ENCODE results near the gene PSMD14.
"Not testable (repeated sequence)": the region's sequence is repeated elsewhere in the genome, so short reads cannot be mapped to it uniquely, and the experiment has no call there.

Gene PSMD14

GRCh38 chr2:161337247-161337646, 29.0 kb downstream of the PSMD14 start:
- DNase-seq = no peak

DNA sequence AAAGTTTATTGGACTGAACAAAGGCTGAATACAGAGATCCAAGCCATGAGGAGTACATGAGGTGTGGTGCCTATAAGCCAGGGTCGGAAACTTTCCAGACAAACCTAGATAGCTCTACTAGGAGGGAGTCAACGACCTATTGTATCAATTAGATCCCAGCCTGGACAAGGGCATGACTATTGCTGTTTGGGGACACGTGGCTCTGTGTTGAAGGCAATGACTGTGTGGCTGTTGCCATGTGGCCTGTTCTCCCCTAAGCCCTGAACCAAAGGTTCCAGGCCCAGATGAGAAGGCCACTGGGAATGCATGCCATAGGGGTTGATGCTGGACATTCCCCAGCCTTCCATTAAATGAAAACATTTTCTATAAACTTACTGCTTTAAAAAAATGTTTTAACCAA, 31.3 kb downstream of the PSMD14 start:
- DNase-seq = not testable (repeated sequence)

DNA sequence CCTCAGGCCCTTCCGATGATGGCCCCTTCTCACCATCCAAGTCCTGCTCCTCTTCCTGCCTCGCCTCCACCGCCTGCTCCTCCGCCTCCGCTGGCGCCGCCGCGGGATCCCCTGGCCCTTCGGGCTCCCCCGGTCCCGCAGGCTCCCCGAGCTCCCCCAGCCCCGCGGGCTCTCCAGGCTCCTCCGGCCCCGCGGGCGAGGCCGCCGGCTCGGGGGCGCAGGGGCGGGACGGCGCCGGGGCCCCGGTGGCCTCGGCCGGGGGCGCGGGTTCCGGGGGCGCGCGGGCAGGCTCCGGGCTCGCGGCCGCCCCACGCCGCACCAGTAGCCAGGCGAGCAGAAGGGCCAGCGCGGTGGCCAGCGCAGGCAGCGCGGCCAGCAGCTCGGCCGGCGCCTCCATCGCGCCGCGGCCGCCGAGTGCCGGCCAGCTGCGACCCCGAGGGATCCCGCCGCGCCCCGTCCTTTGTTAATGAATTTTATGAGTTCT, 32.7 kb downstream of the PSMD14 start:
- not testable (repeated sequence) for DNase-seq

- DNase-seq = no peak
These were observed 35.0 kb downstream of the PSMD14 start for GRCh38 chr2:161343235-161343634.

- no peak for DNase-seq
These were observed 36.5 kb downstream of the PSMD14 start for GRCh38 chr2:161344692-161345091.

DNA sequence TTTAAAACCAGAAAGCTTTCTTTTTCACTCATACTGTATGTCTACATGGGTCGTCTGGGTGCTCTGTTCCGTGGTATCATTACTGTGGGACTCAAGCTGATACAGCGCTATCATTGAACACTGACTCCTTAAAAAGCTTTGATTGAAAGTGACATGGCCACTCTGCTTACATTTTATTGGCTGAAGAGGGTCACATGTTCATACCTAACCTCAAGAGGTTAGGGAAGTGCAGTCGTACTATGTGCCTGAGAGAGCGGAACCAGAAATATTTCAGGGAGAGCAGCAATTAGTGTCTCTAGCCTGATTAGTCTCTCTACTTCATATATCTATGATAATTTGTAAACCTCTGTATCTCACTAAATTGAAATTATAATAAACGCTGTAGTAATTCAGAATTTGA, 43.5 kb downstream of the PSMD14 start:
- no peak for DNase-seq

DNA sequence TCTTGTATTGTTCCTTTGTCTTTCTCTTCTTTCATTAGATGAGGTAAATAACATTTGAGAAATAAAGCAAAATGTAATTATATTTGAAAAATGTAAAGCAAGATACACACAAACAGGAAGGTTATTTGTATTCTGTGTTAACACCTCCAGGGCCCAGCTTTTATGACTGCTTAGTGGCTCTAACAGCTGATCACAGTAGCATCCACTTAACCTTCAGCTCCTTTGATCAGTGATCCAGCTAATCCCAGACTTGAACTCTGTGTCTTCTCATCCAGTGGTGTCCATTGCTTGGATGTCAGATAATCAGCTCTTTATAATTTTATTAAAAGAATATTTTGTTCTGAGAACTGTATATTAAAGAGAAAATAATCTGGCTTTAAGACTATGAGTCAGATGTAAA, 44.5 kb downstream of the PSMD14 start:
- DNase-seq = no peak

GRCh38 chr2:161353543-161353942, 45.3 kb downstream of the PSMD14 start:
- DNase-seq = no peak

GRCh38 chr2:161354106-161354505, 45.9 kb downstream of the PSMD14 start:
- no peak for DNase-seq

- DNase-seq = no peak
These were observed 46.9 kb downstream of the PSMD14 start for GRCh38 chr2:161355106-161355505.

- DNase-seq = no peak
These were observed 47.8 kb downstream of the PSMD14 start for GRCh38 chr2:161355983-161356382.

DNA sequence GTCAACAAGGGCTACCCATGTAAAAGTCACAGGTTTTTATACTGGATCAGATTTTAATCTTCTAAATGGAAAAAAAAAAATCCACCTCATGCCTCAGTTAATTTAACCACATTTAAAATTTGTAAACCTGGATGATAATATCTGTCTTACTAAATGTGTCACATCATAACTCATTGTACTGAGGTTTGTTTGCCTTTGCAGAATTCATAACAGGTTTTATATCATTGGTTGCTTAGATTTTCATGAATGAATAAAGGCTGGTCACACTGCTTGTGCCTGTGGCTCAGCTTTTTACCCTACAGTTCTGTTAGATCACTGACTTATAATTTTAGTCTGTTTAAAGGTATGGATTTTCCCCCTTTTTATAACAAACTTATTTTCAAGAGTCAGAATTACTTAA, 48.9 kb downstream of the PSMD14 start:
- DNase-seq = no peak

GRCh38 chr2:161358838-161359237, 50.6 kb downstream of the PSMD14 start:
- DNase-seq = no peak

DNA sequence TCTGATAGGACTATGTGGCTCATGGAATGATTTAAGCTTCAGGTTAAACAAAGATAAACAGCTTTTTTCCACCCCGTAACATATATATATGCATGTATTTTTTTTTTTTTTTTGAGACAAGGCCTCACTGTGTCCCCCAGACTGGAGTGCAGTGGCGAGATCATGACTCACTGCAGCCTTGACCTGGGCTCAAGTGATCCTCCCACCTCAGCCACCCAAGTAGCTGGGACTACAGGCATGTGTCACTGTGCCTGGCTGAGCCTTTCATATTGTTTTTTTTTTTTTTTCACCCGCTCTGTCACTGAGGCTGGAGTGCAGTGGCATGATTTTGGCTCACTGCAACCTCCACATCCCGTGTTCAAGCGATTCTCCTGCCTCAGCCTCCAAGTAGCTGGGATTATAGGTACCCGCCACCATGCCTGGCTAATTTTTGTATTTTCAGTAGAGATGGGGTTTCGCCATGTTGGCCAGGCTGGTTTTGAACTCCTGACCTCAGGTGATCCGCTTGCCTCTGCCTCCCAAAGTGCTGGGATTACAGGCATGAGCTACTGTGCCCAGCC, 52.0 kb downstream of the PSMD14 start:
- not testable (repeated sequence) for DNase-seq

DNA sequence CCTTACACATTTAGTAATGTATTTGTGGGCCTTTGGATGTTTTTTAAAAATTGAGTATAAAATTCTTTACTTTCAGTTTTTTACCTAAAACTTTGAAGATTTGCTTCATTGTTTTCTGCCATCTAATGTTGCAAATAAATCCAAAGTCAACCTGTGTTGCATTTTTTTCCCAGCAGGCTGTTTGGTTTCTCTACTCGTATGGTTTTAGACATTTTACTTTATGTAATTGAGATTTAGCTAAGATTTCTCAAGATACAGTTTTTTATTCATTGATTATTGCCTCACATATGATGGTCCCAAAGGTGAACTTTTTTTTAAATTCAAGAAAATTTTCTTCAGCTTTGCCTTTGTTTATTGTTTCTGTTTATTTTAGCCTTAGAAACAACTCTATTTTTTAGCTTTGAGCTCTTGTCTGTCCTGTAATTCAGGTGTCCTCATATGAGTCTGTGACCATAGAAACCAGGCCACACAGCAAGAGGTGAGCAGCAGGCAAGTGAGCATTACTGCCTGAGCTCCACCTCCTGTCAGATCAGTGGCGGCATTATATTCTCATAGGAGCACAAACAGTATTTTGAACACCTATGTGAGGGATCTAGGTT, 54.4 kb downstream of the PSMD14 start:
- no peak for DNase-seq

DNA sequence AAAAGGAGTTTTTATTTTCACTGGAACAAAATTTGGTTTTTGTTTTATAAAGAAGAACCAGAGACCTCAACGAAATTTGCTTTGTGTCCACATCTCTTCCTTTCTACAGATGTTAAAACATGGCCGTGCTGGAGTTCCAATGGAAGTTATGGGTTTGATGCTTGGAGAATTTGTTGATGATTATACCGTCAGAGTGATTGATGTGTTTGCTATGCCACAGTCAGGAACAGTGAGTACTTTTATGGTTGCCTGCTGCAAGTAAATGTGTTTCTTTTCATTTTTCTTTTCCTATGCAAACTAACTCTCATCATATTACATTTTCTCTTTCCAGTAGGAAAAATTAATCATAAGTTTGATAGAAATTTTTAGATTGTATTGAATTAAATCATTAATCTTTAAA, 59.5 kb downstream of the PSMD14 start:
- no peak for DNase-seq

DNA sequence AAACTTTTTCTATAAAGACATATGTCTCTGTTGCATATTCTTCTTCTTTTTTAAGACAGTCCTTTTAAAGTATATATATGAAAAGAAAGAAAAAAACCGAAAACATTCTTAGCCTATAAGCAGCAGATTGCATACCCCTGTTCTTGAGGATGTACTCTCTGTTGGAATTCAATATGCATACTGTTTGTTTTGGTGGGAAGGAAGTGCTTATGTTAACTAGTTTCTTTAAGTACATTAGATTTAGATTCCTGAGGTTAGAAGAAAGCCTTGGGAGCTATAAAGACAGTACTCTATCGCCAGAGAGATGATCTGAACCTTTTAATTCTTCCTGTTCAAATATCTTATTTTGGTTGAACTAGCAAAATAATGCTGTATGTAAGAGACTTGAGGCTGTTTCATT, 61.1 kb downstream of the PSMD14 start:
- DNase-seq = no peak

GRCh38 chr2:161370981-161371380, 62.8 kb downstream of the PSMD14 start:
- no peak for DNase-seq

- DNase-seq = no peak
These were observed 63.6 kb downstream of the PSMD14 start for GRCh38 chr2:161371869-161372268.

DNA sequence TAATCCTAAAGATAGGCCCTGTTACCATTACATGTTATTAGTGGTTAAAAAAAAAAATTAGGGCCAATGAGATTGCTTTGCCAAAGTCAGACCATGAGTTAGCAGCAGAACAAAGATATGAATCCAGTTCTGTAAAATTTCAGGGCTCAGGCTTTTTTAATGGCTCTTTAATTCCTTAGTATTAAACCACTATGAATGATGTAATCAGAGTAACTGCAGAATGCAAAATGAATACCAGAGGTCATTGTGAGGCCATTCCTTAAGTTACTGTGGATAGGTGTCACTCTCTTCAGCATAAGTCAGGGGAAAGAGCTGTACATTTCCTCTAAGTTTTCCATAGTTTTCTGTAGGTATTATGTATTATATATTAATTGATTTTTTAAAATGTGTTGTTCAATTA, 65.7 kb downstream of the PSMD14 start:
- DNase-seq = no peak

DNA sequence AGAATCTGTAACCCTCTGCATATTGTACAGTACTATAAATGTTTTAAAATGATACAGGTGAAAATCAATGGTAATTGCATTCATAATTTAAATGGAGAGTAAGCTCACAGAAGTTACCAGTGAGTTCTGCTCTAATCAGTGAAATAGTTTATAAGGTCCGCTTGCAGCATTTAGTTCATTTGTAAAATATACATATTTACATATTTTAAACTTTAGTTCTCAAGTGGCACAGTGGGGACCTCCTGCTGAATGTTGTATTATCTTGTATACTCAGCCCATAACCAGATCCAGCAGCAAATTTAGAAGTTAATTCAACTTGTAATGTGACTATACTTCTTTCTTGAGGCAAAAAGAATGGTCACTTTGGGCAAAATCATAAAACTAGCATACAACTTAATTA, 66.2 kb downstream of the PSMD14 start:
- DNase-seq = no peak

DNA sequence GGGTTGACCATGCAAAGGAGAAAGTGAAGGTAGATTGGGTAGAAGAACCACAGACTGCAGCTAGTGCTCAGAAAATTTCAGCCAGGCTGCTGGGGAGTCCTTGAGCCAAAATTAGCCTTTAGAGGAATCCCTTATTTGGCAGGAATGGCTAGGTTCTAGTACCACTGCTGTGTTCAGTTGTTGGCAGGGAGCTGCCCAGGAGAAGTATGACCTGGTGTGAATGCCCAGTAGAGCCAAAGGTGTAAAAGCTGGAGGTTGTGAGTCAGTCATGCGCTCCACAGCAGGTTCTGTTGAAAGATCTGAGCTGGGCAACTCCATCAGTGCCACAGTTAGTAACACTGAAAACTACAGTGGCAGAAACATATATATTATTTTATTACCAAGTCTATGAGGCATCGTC, 71.5 kb downstream of the PSMD14 start:
- DNase-seq = no peak

GRCh38 chr2:161381546-161381945, 73.3 kb downstream of the PSMD14 start:
- DNase-seq = no peak

GRCh38 chr2:161382747-161383146, 74.5 kb downstream of the PSMD14 start:
- no peak for DNase-seq

DNA sequence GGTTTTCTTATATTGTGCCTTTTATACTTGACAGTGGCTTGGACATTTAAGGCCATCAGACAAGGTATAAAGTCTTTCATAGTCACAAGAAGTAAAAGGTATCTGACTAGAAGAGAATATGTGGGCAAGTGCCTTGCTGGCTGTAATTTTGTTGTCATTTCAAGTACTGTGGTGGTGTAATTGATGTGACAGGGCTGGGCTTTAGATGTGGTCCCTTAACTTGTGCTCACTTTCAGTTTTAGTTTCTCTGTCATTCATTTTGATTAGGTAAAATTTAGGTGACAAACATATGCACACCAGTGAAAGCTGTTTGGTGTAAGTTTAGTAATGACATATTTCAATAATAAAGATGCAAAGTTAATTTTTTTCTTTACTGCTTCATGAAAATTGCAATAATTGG, 76.6 kb downstream of the PSMD14 start:
- DNase-seq = no peak
